Type B pancreatic cell (in vitro differentiated cells): ENCODE measurements around the gene KIF5A. TPM values are rescaled to one million over a fixed set of nuclear protein-coding genes. Genes with fewer than 3 reads are reported as not detected.
"Not testable (repeated sequence)": the region's sequence is repeated elsewhere in the genome, so short reads cannot be mapped to it uniquely, and the experiment has no call there.

Experiments used
- DNase-seq: peaks from one replicate; pipeline ENCODE4 v3.0.0; 2021; ENCODE audit warnings: mixed read lengths; ENCODE audit not compliant: unreplicated experiment; ENCODE audit errors: extremely low spot score
- H3K27ac Mint-ChIP-seq: 2 replicates; pipeline ENCODE4 v1.8.0; 2021; ENCODE audit warnings: mild to moderate bottlenecking, mixed read lengths
- H3K27me3 Mint-ChIP-seq: 2 replicates; pipeline ENCODE4 v1.8.0; 2021; ENCODE audit warnings: mixed read lengths
- H3K36me3 Mint-ChIP-seq: 2 replicates; pipeline ENCODE4 v1.8.0; 2021; ENCODE audit warnings: mixed read lengths
- H3K4me1 Mint-ChIP-seq: one replicate; pipeline ENCODE4 v1.8.0; 2021; ENCODE audit warnings: mixed read lengths; ENCODE audit not compliant: unreplicated experiment
- H3K4me3 Mint-ChIP-seq: 2 replicates; pipeline ENCODE4 v1.8.0; 2021; ENCODE audit warnings: mild to moderate bottlenecking, mixed read lengths
- H3K9me3 Mint-ChIP-seq: 2 replicates; pipeline ENCODE4 v1.8.0; 2021; ENCODE audit warnings: mixed read lengths
- CTCF ChIP-seq: fragments of 200-600 bp; sonication (generic); conservative IDR thresholded peaks from 2 replicates; pipeline ENCODE4 v1.5.0; 2021; ENCODE audit warnings: antibody characterized with exemption, mild to moderate bottlenecking
- total RNA-seq: library from RNA; stranded (reverse); gene quantifications from 2 replicates; pipeline ENCODE4 v1.2.1, GENCODE V29; 2021; ENCODE audit warnings: low replicate concordance

Gene KIF5A
- total RNA-seq, 1 donor from 2014 or later = 4.4 TPM

GRCh38 chr12:57614178-57614947 lies 64.5 kb downstream of the KIF5A start:
- Mint-ChIP-seq H3K27me3 (peaks cover 46% of the 10 kb centered on the region), H3K4me1 (peaks cover 10% of the 10 kb centered on the region), H3K27ac (no peak overlapping the region), H3K36me3 (peaks cover 16% of the 10 kb centered on the region), H3K4me3 (no peak overlapping the region), H3K9me3 (no peaks in the 10 kb centered on the region)
- no peak for DNase-seq
- TF ChIP-seq CTCF = no peak

GRCh38 chr12:57614948-57615500 lies 65.2 kb downstream of the KIF5A start:
- H3K27me3 Mint-ChIP-seq = peaks cover 53% of the 10 kb centered on the region
- no peak overlapping the region for H3K4me3 Mint-ChIP-seq
- no peak overlapping the region for H3K27ac Mint-ChIP-seq
- H3K36me3 Mint-ChIP-seq = peaks cover 16% of the 10 kb centered on the region
- DNase-seq = no peak
- no peaks in the 10 kb centered on the region for H3K9me3 Mint-ChIP-seq
- peaks cover 10% of the 10 kb centered on the region for H3K4me1 Mint-ChIP-seq
- no peak for TF ChIP-seq CTCF

GRCh38 chr12:57615637-57616036 lies 65.8 kb downstream of the KIF5A start:
- no peak for DNase-seq
- no peaks in the 10 kb centered on the region for H3K9me3 Mint-ChIP-seq
- no peak overlapping the region for H3K4me3 Mint-ChIP-seq
- H3K27ac Mint-ChIP-seq = no peak overlapping the region
- H3K27me3 Mint-ChIP-seq = peaks cover 55% of the 10 kb centered on the region
- TF ChIP-seq CTCF = no peak
- H3K4me1 Mint-ChIP-seq = peaks cover 6% of the 10 kb centered on the region
- H3K36me3 Mint-ChIP-seq = peaks cover 16% of the 10 kb centered on the region

GRCh38 chr12:57616383-57617101 lies 66.7 kb downstream of the KIF5A start:
- H3K27me3 Mint-ChIP-seq = peaks cover 63% of the 10 kb centered on the region
- no peak overlapping the region for H3K27ac Mint-ChIP-seq
- no peak overlapping the region for H3K4me3 Mint-ChIP-seq

GRCh38 chr12:57617942-57618341 lies 68.1 kb downstream of the KIF5A start:
- no peak for DNase-seq
- Mint-ChIP-seq H3K36me3 (peaks cover 16% of the 10 kb centered on the region), H3K9me3 (no peaks in the 10 kb centered on the region), H3K27me3 (peaks cover 72% of the 10 kb centered on the region), H3K4me1 (peaks cover 15% of the 10 kb centered on the region), H3K27ac (no peak overlapping the region), H3K4me3 (no peak overlapping the region)
- no peak for TF ChIP-seq CTCF

More at GRCh38 chr12:57616383-57617101, 66.7 kb downstream of the KIF5A start:
- DNase-seq = no peak
- no peak for TF ChIP-seq CTCF
- no peaks in the 10 kb centered on the region for H3K9me3 Mint-ChIP-seq
- H3K4me1 Mint-ChIP-seq = peaks cover 10% of the 10 kb centered on the region
- H3K36me3 Mint-ChIP-seq = peaks cover 16% of the 10 kb centered on the region

GRCh38 chr12:57618431-57618830 lies 68.6 kb downstream of the KIF5A start:
- DNase-seq, H3K9me3 Mint-ChIP-seq, H3K4me3 Mint-ChIP-seq, H3K27ac Mint-ChIP-seq: not testable (repeated sequence)
- Mint-ChIP-seq H3K36me3 (peaks cover 16% of the 10 kb centered on the region), H3K4me1 (peaks cover 15% of the 10 kb centered on the region), H3K27me3 (peaks cover 77% of the 10 kb centered on the region)
